Hematopoietic multipotent progenitor cell treated with erythropoietin and hydrocortisone succinate and interleukin-3 and kit ligand, for 8 days (in vitro differentiated cells): ENCODE results near the gene SLC35G1.

Experiments
- DNase-seq: peaks from one replicate; pipeline ENCODE4 v3.0.0-alpha.2; 2015

Gene SLC35G1

DNA sequence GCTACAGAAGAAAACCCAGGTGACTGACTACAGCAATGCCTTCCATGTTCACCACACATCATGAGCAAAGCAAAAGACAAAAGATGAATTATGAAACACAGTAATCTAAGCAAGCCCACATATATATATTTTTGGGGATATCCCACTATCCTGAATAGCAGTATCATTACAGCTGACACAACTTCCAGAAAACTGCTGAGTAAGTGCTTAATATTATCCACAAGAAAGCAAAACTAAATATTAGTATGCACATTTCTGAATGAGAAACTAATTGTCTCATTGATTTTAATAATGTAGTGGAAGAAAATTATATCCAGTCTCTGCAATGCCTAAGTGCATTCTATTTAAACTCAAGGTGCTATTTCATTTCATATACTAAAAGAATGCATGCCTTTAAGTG is 14.5 kb upstream of the SLC35G1 start:
- DNase-seq: no peak

- DNase-seq: peak; percentile 16
These were observed 969 bp downstream of the SLC35G1 start for GRCh38 chr10:93894516-93895378.

DNA sequence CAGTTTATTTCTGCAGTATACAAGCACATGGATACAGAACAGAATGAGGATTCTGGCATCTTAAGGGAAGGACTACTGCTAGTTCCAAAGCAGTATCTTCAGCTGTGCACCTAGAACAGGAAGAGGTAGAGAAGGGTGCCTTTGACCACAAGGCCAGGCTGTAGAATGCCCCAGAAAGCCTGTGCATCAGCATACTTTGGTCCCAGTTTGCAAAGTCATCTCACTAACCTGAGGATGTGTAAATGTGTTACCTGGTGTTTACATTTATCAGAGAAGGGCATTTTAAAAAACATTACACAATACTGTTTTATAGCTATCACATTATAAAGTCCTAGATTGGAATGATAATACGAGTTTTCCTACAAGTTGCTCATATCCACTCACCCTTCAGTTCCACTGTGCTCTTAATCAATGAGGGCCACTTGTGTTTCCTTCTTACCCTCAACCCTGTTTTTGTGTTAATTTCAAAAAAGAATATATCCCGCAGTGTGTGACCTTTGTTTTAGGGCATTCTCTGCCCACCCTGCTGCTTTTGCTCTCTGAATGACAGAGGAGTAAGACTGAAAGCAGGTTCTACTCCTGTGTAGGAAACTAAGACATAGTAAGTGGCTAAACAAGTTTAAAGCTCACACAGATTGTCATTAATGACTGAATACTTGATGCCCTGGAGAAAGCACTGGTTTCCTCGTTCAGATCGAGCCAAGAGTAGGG is 3.4 kb downstream of the SLC35G1 start:
- no peak for DNase-seq

GRCh38 chr10:93899109-93899508 is 5.3 kb downstream of the SLC35G1 start:
- DNase-seq: no peak

DNA sequence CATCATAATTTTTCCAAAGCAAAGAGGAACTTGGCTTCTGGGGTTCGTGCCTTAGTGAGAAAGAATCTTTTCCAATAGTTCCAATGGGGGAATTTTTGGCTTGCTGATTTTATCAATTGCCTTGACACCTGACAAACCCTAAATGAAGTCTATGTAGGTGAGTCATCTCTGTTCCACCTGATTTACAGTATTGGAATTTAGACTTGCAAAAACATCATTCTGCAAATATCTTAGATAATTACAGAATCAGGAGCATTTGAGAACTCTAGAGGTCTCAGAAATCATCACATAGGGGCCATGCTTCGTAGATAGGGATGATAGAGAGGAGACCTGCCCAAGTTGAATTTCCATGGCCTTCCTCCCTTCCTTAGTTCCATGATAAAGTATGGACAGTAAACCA is 9.3 kb downstream of the SLC35G1 start:
- DNase-seq: no peak

DNA sequence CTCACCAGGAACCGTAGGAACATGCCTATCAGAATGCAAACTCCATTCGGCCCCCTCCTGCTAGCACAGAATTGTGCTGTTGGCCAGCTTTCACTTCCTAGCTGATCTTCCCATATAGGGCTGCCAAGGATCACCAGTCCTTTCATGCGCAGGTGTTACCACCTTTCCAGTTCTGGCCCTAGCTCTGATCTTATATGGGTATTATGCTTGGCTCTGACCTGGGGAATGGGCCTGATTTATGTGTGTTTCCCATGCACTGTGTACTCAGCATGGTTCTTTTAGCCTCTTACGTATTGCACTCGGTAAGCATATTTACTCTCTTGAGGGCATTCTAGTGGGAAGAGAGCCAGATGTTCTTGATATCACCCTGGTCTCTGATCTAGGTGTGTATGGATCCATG is 11.1 kb downstream of the SLC35G1 start:
- no peak for DNase-seq

DNA sequence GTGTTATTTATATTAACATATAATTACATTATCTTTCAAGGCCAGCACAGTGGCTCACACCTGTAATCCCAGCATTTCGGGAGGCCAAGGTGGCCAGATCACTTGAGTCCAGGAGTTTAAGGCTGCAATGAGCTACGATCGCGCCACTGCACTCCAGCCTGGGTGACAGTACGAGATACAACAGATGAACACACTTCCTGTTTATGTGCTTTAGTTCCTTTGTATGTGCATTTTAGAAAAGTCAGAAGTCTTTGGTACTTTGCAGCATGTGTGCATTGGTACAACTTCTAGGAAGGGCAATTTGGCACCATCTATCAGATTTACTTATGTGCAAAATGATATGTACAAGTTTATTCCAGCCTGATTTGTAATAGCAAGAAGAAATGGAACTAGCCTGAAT is 13.3 kb downstream of the SLC35G1 start:
- no peak for DNase-seq

DNA sequence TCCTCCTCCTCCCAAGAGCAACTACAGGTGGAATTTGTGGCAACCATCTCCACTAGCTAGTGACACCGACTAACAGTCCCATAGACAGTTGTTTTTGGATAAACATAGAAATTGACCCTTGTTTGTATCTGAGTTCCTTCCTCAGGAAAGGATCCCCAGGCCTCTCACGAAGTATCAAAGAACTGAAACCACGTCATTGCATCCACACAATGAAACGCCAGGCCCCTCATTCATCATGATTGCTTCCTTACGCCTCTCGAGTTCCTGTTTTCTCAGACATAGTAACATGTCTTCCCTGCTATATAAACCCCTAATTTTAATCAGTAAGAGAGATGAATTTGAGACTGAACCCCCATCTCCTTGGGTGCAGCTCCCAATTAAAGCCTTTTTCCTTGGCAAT is 18.1 kb downstream of the SLC35G1 start:
- no peak for DNase-seq

DNA sequence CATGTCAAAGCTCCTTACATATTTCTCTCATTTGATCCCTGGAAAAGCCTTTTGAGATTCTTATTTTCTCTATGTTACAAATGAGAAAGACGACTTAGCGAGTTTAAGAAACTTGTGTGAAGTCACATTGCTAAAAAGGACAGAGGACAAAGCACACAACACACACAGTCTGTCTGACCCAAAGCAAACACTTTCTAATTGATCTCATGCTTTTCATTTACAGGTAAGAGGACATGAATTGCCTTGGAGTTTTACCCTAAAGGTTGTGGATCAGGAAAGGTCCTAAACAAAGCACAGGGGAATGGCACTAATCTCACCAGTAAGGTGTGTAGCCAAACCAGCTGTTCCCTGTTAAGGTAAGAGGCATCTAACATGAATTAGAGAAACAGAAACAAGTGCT is 18.7 kb downstream of the SLC35G1 start:
- no peak for DNase-seq

DNA sequence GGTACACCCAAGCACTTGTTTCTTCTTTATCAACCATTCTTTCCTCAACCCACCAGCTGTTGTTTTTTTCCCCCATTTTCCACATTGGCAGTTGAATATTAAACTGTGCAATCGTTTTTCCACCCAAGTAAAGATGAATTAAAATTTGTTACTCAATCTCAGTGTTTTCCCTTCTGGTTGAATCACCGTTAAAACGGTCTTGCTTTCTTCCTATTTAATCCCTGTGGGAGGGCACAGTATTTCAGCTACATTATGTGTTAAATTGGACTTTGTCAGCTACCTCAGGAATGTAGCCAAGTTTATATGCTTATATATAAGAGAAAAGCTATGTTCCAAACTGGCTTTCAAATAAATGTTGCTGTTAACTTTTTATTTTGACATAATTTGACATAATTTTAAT is 19.9 kb downstream of the SLC35G1 start:
- DNase-seq: no peak

- no peak for DNase-seq
These were observed 21.8 kb downstream of the SLC35G1 start for GRCh38 chr10:93915598-93915997.

GRCh38 chr10:93916257-93917063 is 22.7 kb downstream of the SLC35G1 start:
- DNase-seq: peak; percentile 14

DNA sequence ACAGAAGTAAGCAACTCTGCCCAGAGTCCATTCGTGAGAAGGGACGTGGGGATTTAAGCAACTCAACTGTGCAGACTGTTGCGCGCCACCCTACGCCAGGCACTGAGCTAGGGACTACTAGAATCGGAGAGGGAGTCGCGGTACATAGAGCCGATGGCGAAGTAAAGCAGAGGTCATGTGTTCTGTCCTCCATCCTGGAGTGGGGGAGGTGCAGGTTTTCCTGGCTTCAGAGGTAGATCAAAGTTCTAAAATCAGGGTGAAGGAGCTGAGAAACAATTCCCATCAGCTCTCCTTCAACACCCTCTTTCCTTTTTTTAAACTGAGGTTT is 23.2 kb downstream of the SLC35G1 start:
- no peak for DNase-seq

DNA sequence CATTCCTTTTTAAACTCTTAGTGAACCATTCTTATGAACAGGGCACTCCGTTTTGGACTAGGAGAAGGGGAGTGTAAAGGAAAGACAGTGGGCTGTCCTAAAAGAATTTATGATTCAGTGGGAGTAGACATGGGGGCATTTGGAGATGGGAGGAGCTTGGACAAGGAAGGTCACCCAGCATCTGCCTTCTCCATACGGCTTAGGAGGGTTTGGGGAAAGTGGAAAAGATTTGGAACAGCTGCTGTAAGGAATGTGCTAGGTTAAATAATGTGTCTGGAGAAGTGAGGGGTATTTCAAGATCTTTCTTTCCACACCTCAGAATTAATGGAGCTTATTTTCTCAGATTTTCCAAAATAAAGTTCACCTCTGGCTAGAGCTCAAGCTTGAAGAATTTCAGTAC is 24.0 kb downstream of the SLC35G1 start:
- no peak for DNase-seq

- DNase-seq: peak; percentile 40
These were observed 27.6 kb downstream of the SLC35G1 start for GRCh38 chr10:93921338-93921737.

GRCh38 chr10:93926613-93927012 is 32.8 kb downstream of the SLC35G1 start:
- no peak for DNase-seq

DNA sequence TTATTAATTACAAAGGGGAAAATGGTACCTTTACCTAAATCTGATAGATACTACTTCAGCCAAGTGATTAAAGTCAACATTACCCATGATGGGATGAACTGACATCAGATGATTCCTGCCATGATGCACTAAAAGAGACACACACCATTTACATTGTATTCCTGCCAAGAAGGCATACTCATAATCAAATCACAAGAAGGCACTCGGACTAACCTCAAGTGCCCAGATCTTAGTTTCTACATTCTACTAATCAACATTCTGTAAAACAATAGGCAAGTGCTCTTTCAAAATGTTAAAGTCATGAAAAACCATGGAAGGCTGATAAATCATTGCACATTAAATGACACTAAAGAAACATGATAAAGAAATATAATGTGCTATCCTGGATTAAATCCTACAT is 44.4 kb downstream of the SLC35G1 start:
- DNase-seq: no peak

GRCh38 chr10:93940881-93941280 is 47.1 kb downstream of the SLC35G1 start:
- no peak for DNase-seq

DNA sequence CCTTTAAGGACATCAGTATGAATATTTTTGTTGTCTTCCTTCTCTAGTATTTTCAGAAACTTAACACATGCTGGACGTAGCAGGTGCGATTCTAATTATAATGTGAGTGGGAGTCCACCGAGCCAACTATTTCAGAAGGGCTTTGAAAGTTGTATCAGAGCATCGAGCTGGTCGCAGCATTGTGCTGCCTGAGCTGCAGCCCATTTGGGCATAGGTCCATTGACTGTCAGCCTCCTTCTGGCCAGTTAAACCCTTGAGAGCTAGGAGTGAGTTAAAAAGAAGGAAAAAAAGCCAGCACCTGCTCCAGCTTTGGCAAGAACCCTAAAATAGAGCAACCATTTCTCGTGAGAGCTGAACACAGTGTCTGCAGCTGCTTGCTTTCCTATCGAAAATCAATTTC is 47.8 kb downstream of the SLC35G1 start:
- DNase-seq: no peak

DNA sequence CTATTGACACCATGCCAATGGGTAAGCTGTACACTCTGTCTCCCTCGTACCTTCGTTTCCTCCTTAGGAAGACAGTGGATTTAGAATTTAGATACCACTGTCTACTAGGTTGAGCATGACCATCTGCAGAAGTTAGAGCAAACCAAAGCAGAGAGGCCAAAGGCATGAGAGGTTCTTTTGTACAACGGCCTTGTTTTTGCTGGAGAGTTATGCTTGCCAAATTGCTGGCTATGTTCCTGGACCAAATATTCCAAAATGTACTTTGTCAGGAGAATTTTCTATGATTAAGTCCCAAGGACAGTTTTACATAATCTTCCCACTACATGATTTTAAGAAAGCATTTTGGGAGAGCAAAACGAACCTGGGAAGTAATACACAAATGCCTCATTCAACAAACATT is 52.0 kb downstream of the SLC35G1 start:
- DNase-seq: no peak

- no peak for DNase-seq
These were observed 53.3 kb downstream of the SLC35G1 start for GRCh38 chr10:93947055-93947454.

- DNase-seq: no peak
These were observed 53.7 kb downstream of the SLC35G1 start for GRCh38 chr10:93947524-93947923.

DNA sequence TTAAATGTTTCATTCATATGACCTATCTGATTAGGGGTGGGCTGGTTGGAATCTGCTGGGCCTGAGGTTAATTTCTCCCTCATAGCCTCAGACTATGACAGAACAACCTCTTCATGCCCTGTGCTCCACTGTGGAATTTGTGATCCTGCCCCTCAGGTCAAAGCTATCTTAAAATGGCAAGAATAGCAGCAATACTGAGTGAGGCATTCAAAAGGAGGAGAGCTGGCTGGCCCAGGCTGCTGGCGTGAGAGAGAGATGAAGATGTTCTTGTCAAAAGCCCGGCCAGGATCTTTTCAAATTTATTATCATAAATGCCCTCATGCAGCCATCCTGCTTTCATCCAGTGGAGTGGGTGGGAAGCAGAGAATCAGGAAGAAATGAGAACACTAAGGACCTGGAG is 58.1 kb downstream of the SLC35G1 start:
- DNase-seq: no peak
